SIG-M5 treated with dmso at 0.1 percent for 504 hours (cell line): ENCODE data around the gene RUBCNL.

ENCODE experiments used
- DNase-seq: peaks from one replicate; lab custom pipeline; 2025; ENCODE audit not compliant: unreplicated experiment; lab: John Stamatoyannopoulos, UW

RUBCNL gene

GRCh38 chr13:46342538-46342937 lies 44.5 kb downstream of the RUBCNL start:
- no peak for DNase-seq

GRCh38 chr13:46341112-46341711 lies 45.8 kb downstream of the RUBCNL start:
- DNase-seq, result peak; percentile 50

DNA sequence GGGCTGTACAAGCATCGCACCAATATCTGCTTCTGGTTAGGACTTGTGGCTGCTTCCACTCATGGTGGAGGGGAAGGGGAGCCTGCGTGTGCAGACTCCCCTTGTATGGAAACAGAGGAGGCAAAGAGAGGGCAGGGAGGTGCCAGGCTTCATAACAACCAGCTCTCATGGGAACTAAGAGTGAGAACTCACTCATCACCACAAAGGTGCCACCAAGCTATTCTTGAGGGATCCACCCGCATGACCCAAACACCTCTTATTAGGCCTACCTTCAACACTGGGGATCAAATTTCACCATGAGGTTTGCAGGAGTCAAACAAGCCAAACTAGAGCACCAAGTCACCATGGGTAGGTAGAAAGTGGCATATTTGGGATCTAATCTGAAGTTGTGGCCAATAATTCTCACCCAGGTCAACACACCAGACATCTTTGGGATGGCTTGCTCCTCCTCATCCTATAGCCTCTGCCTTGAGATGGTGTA lies 46.4 kb downstream of the RUBCNL start:
- DNase-seq, result no peak

DNA sequence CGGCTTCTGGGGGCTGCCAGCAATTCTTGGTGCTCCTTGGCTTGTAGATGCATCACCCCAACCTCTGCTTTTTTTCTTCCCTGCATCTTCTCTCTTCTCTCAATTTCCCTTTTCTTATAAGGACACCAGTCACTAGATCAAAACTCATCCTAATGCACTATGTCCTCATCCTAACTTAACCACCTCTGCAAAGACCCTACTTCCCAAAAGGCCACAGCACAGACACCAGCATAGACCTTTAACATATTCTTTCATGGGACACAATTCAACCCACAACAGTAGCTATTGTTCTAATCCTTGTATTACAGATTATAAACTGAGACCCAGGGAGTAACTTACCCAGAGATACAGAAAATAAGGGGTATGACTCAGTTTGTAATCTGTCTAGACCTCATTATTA lies 47.0 kb downstream of the RUBCNL start:
- no peak for DNase-seq

- peak; percentile 98 for DNase-seq
Observed at GRCh38 chr13:46339035-46339666, 47.9 kb downstream of the RUBCNL start.

GRCh38 chr13:46337700-46338099 lies 49.4 kb downstream of the RUBCNL start:
- no peak for DNase-seq

GRCh38 chr13:46334035-46334822 lies 52.8 kb downstream of the RUBCNL start:
- DNase-seq, result peak; percentile 73

GRCh38 chr13:46332772-46333171 lies 54.3 kb downstream of the RUBCNL start:
- no peak for DNase-seq

GRCh38 chr13:46329624-46330023 lies 57.4 kb downstream of the RUBCNL start:
- no peak for DNase-seq

DNA sequence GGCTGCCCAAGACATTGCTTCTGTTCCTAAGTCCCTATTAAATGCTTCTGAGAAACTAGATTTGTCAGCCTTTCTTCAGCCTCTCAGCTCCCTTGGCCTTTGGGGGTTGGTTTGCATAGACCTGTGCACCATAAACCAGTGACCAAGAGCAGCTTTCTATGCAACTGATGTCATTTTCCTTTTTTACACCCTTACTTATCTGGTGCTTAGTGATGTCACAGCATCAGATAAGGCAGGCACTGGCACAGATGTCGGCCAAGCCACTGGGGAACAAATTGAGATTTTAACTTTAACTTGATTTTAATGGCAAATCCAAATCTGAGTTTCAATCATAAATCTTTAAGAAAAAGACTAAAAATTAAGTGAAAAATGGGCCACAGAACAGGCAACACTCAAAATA lies 59.8 kb downstream of the RUBCNL start:
- no peak for DNase-seq

- no peak for DNase-seq
Observed at GRCh38 chr13:46324976-46325375, 62.1 kb downstream of the RUBCNL start.

DNA sequence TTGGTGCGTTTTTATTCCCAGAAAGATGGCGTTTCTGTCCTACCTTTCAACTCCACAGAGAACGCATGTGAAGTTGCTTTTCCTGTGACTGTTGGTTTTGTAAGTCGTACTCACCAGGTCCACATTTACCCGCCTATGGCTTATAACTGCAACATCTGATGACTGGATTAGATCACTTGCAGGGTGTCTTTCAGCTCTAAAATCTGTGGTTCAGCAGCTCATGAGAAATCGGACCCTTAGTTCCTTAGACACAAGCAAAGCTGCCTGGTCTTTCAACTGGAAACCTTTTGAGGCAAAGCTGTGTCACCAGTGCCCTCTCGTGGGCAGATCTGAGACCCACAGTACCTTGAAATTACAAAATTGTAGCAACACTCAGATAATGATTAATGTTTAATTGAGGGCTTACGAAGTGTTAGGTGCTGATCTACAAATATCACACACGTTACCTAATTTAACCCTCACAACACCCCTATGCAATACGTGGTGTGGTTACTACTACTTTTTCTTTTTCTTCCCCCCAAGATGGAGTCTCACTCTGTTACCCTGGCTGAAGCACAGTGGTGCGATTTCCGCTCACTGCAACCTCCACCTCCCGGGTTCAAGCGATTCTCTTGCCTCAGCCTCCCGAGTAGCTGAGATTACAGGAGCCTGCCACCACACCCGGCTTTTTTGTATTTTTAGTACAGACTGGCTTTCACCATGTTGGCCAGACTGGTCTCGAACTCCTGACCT lies 65.4 kb downstream of the RUBCNL start:
- peak; percentile 75 for DNase-seq

GRCh38 chr13:46320821-46321220 lies 66.2 kb downstream of the RUBCNL start:
- no peak for DNase-seq

GRCh38 chr13:46320406-46320805 lies 66.6 kb downstream of the RUBCNL start:
- no peak for DNase-seq

- DNase-seq, result no peak
Observed at GRCh38 chr13:46318986-46319385, 68.1 kb downstream of the RUBCNL start.

GRCh38 chr13:46317120-46317519 lies 69.9 kb downstream of the RUBCNL start:
- DNase-seq, result no peak

- DNase-seq, result no peak
Observed at GRCh38 chr13:46315491-46316075, 71.5 kb downstream of the RUBCNL start.

GRCh38 chr13:46315036-46315435 lies 72.0 kb downstream of the RUBCNL start:
- DNase-seq, result no peak

DNA sequence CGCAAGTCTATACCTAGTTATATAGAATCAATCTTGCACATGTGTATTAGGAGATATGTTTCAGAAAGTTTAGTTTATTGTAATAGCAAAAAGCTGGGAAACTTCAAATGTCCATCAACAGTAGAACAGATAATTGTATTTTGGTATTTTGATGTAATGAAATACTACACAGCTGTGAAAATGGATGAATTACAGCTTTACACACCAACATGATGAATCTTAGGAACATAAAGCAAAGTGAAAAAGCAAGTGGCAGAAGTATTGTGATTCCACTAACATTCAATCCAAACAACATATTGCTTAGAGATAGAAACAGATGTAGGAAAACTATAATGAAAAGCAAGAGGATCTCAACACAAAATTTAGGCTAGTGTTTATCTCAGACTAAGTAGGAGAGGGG lies 72.5 kb downstream of the RUBCNL start:
- DNase-seq, result no peak

- DNase-seq, result peak; percentile 32
Observed at GRCh38 chr13:46313432-46314257, 73.4 kb downstream of the RUBCNL start.
